GM10266 (cell line): ENCODE measurements around the gene CABP1.

Experiments used
- DNase-seq: peaks from one replicate; pipeline ENCODE4 v3.0.0; 2012; ENCODE audit errors: extremely low spot score
- CTCF ChIP-seq: IDR thresholded peaks from 2 replicates; pipeline ENCODE4 v1.5.1; 2012; ENCODE audit warnings: mild to moderate bottlenecking, low read depth; ENCODE audit not compliant: control insufficient read depth, insufficient read depth; ENCODE audit errors: missing control alignments

Gene CABP1

DNA sequence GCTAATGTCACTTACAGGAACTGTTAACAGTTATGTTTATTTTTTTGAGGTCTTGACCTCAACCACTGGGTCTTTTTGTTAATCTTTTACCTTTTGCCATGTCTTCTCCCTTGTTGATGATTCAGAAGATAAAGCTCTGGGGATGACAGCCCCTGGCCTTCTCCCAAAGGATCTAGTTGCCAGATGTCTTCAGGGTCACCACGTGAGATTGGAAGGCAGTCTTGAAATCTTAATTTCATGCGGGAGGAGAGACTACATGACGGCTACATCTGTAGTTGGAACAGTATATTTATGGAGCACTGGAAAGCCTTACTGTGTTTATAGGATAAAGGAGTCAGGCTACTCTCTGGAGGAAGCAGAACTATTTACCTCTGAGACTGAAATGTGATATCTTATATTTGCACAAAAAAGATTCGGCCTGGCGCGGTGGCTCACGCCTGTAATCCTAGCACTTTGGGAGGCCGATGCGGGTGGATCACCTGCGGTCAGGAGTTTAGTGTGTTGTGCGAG is 52.2 kb downstream of the CABP1 start:
- TF ChIP-seq CTCF, result no peak
- DNase-seq, result no peak

- TF ChIP-seq CTCF, result no peak
- DNase-seq, result no peak
Observed at GRCh38 chr12:120693848-120694247, 53.4 kb downstream of the CABP1 start.

DNA sequence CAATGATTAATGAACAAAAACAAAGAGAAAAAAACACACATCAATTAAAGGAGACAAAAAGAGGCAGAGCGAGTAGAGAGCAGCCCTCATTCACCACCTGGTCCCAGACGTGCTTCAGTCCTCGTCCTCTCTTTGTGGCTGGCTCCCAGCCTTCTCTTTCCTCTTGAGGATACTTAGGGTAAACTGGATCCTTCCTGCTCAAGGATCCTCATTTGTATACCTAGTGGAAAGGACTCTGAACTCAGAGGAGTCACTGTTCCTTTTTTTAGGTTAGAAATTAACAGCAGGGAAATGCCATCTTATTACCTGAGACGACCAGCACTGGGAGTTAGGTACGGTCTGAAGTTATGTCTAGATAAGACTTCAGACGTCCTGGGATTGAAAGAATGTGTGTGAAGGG is 56.2 kb downstream of the CABP1 start:
- DNase-seq, result no peak
- TF ChIP-seq CTCF, result no peak

- DNase-seq, result no peak
- no peak for TF ChIP-seq CTCF
Observed at GRCh38 chr12:120697344-120697743, 56.9 kb downstream of the CABP1 start.

DNA sequence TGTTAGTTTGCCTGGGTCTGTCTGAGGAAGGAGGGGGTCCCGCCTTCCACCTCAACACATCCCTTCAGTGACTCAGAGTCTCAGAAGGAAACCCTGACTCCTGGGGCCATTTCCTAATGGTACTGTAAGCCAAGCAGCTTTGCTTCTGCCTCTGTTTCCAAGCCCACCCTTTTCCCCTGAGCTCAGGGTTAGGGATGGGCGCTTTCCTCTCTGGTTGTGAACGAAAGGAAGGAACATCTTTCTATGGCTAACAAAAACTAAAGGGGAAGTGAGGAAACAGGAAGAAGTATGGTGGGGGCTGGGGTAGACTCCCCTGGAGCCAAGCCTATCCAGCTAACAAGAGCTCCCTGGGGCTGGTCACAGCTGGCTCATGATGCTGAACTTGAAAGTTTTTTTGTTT is 58.2 kb downstream of the CABP1 start:
- DNase-seq, result no peak
- no peak for TF ChIP-seq CTCF

- no peak for DNase-seq
- no peak for TF ChIP-seq CTCF
Observed at GRCh38 chr12:120699553-120699952, 59.1 kb downstream of the CABP1 start.

- no peak for DNase-seq
- no peak for TF ChIP-seq CTCF
Observed at GRCh38 chr12:120700886-120701285, 60.5 kb downstream of the CABP1 start.

DNA sequence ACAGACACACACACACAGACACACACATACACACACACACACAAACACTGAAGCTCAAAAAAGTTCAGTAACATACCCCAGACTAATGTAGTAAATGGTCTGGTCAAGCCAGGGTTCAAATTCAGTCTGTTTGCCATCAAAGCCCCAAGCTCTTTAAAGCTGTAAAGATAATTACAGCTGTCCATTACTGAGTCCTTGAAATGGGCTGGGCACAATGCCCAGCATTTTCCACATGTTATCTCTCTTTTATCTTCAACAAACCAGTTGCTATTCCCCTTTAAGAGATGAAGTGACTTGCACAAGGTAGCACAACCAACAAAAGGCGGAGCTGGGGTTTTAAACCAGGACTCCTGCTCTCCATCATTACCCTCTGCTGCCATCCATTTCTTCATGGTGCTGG is 62.2 kb downstream of the CABP1 start:
- no peak for DNase-seq
- TF ChIP-seq CTCF, result no peak
